Measurements from ENCODE around the gene ARSB. TPM values are rescaled to one million over a fixed set of nuclear protein-coding genes. Genes with fewer than 3 reads are reported as not detected.
A peak's percentile ranks its signal among the peaks of the same experiment; 100 is the strongest.

The ARSB gene
- total RNA-seq, 2 experiments from 2014 or later, result 7.6 to 8.0 TPM

DNA sequence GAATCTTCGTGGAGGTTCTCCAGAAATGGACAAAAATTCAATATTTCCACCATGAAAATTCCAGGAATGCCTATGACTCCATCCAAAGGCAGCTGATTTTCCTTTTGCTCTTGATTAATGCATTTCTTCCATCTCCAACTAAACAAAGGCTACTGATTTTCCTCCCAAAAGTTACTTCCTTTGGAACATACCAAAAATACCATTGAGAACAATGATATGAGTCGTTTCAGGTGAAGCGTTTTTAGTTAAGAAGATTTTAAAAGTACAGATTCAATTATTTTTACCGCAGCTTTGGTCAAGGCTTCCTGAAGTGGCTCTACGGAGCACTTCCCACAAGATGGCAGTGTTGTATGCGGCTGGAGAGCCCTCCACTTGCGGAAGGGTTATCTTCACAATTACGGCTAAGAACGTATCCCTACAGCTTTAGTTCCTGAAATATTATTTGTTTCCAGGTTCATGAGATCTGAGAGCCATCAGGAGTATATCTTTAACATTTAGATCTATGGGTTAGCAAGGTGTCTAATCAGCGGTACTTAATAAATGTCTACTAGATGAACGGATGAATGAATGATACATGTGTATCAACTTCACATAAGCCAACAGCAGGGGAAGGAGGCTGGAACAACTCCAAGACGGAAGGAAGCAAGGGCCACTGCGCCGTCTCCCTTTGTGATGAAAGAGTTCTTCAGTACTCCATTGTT is 35.9 kb upstream of the ARSB start:
- Mint-ChIP-seq H3K36me3 (ENCODE audit: low read depth) (no peaks in the 10 kb centered on the region), H3K4me1 (peaks cover 2% of the 10 kb centered on the region), H3K27ac (no peak overlapping the region), H3K4me3 (no peak overlapping the region), H3K27me3 (peaks cover 33% of the 10 kb centered on the region), H3K9me3 (ENCODE audit: low read depth) (no peaks in the 10 kb centered on the region)
- DNase-seq (peak; percentile 70), ATAC-seq (no peak)
- ChIA-PET CTCF (interaction anchor here (0.6 to 8.4 kb wide), 29 partner anchors 9 to 1083 kb away, joined by 3 to 299 read pairs (median 4); partner anchors contain the start of gene ARSB), POLR2A (no interaction called here)
- intact Hi-C loops (cut with DNase I, micrococcal nuclease), result loop anchor here (1.0 to 5.0 kb wide), 5 partner anchors 112 to 1062 kb away; no protein-coding TSS in a partner anchor

DNA sequence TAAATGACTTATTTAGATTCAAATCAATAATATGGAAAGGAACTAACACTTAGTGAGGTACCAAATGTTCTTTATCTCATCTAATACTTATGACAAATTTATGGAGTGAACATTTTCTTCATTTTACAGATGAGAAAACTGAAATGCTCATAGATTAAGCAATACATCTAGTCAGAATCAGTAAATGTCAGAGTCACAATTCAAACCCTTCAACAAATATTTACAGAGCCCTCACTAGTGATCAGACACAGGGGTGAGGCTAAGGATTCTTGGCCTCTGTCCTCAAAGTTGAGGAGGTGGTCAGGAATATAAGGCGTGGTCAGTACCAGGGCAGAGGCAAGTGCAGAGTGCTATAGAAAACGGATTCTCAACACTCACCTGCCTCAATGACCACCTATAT is 29.5 kb upstream of the ARSB start:
- DNase-seq (no peak), ATAC-seq (no peak)
- no peak overlapping the region for H3K27ac Mint-ChIP-seq
- ChIA-PET POLR2A (no interaction called here), CTCF (interaction anchor here (1.8 to 3.5 kb wide), 3 partner anchors 10 to 118 kb away, joined by 5 to 21 read pairs (median 7); no protein-coding TSS in a partner anchor)
- no peaks in the 10 kb centered on the region for H3K4me1 Mint-ChIP-seq
- H3K36me3 Mint-ChIP-seq (ENCODE audit: low read depth), result no peaks in the 10 kb centered on the region
- intact Hi-C loops (cut with DNase I, micrococcal nuclease), result no loop called here
- H3K4me3 Mint-ChIP-seq, result no peak overlapping the region
- peaks cover 16% of the 10 kb centered on the region for H3K27me3 Mint-ChIP-seq
- H3K9me3 Mint-ChIP-seq (ENCODE audit: low read depth), result peaks cover 6% of the 10 kb centered on the region

DNA sequence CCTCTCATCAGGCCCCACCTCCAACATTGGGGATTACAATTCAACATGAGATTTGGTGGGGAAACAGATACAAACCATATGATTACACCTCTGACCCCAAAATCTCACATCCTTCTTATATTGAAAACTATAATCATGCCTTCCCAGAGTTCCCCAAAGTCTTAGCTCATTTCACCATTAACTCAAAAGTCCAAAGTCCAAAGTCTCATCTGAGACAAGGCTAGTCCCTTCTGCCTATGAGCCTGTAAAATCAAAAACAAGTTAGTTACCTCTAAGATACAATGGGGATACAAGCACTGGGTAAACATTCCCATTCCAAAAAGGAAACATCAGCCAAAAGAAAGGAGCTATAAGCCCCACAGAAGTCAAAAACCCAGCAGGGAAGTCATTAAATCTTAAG is 26.8 kb upstream of the ARSB start:
- Mint-ChIP-seq H3K4me3 (no peak overlapping the region), H3K9me3 (ENCODE audit: low read depth) (peaks cover 6% of the 10 kb centered on the region), H3K27ac (no peak overlapping the region), H3K27me3 (peaks cover 10% of the 10 kb centered on the region), H3K36me3 (ENCODE audit: low read depth) (no peaks in the 10 kb centered on the region), H3K4me1 (no peaks in the 10 kb centered on the region)
- CTCF ChIA-PET, result interaction anchor here (0.6 to 6.6 kb wide), 2 partner anchors 10 to 103 kb away, joined by 3 to 61 read pairs; no protein-coding TSS in a partner anchor
- intact Hi-C loops (cut with DNase I, micrococcal nuclease), result no loop called here
- ATAC-seq (no peak), DNase-seq (no peak)
- POLR2A ChIA-PET, result no interaction called here

DNA sequence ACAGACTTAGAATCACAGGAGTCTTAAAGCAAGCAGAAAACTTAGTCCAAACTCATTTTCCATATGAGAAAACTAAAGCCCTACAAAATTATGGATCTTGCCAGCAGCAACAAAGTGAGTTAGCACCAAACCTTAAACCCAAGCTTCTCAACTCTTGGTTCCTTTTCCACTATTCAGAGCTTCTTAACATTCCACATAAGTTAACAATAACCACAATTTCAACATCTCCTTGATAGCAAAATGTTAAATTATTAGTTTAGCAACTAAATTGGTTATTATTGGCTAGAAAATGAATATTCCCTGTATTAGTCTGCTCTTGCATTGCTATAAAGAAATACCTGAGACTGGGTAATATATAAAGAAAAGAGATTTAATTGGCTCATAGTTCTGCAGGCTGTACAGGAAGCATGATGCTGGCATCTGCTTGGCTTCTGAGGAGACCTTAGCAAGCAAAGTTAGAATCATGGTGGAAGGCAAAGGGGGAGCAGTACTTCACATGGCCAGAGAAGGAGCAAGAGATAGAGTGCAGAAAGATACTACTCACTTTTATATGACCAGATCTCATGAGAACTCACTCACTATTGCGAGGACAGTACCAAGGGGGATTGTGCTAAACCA is 26.2 kb upstream of the ARSB start:
- peaks cover 10% of the 10 kb centered on the region for H3K27me3 Mint-ChIP-seq
- H3K4me3 Mint-ChIP-seq, result no peak overlapping the region
- H3K36me3 Mint-ChIP-seq (ENCODE audit: low read depth), result no peaks in the 10 kb centered on the region
- peaks cover 6% of the 10 kb centered on the region for H3K9me3 Mint-ChIP-seq (ENCODE audit: low read depth)
- DNase-seq (no peak), ATAC-seq (no peak)
- CTCF ChIA-PET, result interaction anchor here (0.6 to 6.6 kb wide), 3 partner anchors 11 to 112 kb away, joined by 3 to 61 read pairs (median 4); no protein-coding TSS in a partner anchor
- intact Hi-C loops (cut with DNase I, micrococcal nuclease), result no loop called here
- H3K27ac Mint-ChIP-seq, result no peak overlapping the region
- POLR2A ChIA-PET, result no interaction called here
- H3K4me1 Mint-ChIP-seq, result no peaks in the 10 kb centered on the region

DNA sequence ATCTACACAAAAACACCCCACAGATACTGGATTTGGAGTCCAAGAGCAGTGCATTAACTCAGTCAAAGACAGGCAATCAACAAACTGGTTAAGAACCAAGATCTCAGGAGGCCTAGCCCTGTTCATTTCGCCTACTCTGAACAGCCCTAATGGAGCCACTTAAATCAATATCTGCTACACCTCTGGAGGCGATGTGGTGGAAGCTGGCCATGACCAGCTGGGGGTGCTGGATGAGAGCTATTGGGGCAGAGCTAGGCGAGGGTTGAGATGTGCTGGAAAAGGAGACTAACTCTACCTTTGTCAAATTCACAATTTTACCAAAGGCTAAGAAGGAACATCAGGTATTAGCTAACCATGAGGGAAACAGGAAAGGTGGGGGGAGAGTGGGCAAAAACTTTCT is 23.3 kb upstream of the ARSB start:
- POLR2A ChIA-PET, result no interaction called here
- Mint-ChIP-seq H3K27me3 (peaks cover 10% of the 10 kb centered on the region), H3K4me1 (no peaks in the 10 kb centered on the region), H3K9me3 (ENCODE audit: low read depth) (peaks cover 6% of the 10 kb centered on the region), H3K4me3 (no peak overlapping the region), H3K36me3 (ENCODE audit: low read depth) (no peaks in the 10 kb centered on the region), H3K27ac (no peak overlapping the region)
- no peak for DNase-seq
- CTCF ChIA-PET, result interaction anchor here (1.1 to 6.6 kb wide), 2 partner anchors 14 to 124 kb away, joined by 5 to 61 read pairs; no protein-coding TSS in a partner anchor
- no peak for ATAC-seq
- intact Hi-C loops (cut with DNase I, micrococcal nuclease), result no loop called here

DNA sequence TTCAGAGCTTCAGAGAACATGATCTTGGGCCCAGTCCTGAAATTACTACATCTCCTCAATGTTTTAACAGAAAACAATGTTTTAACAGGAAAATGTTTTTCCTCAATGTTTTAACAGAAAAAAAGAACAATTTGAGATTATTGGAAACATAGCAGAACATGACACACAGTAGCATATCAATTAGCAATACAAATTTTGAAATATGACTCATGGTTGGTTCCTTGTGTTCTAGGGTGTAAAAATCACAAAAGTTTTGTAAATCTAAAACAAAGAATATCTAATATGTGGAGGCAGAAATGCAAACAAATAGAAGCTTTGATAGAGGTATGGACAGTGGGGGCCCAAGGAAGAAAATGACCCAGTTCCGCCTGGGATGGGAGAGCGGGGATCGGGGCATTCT is 22.8 kb upstream of the ARSB start:
- Mint-ChIP-seq H3K36me3 (ENCODE audit: low read depth) (no peaks in the 10 kb centered on the region), H3K4me3 (no peak overlapping the region), H3K4me1 (no peaks in the 10 kb centered on the region), H3K9me3 (ENCODE audit: low read depth) (peaks cover under 1% of the 10 kb centered on the region), H3K27ac (no peak overlapping the region), H3K27me3 (peaks cover 10% of the 10 kb centered on the region)
- ChIA-PET CTCF (interaction anchor here (1.1 to 6.6 kb wide), 2 partner anchors 14 to 125 kb away, joined by 5 to 61 read pairs; no protein-coding TSS in a partner anchor), POLR2A (no interaction called here)
- DNase-seq (no peak), ATAC-seq (no peak)
- intact Hi-C loops (cut with DNase I, micrococcal nuclease), result no loop called here

DNA sequence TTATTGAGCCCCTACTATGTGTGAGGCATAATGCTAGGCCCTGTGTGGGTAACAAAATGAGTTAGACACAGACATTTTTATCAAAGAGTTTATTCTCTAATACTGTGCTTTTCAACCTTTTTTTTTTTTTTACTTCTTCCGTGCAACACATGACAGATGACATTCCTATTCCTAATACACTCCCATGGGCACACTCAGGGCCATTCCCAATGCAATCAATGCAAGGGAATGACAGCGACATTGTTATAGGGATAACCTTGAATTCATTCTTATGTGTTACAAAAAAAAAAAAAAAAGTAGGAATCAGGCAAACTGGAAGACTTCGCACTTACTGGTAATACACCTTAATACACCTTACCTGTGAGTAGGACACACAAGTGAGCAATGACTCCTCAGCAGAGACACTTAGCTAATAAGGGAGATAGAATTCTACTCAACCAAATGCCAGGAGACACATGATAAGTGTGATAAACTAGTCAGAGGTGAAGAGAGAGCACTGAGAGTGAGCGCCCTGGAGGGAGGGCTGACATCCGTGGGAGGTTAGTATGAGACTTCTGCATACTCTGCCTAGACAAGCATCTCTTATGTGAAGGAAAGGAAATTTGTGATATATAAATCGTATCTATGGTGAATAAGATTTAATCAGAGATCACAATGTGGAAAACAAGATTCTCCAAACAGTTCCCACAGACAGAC is 21.0 kb upstream of the ARSB start:
- no peaks in the 10 kb centered on the region for H3K9me3 Mint-ChIP-seq (ENCODE audit: low read depth)
- no peak overlapping the region for H3K27ac Mint-ChIP-seq
- ChIA-PET CTCF (interaction anchor here (6.6 kb wide), 1 partner anchor 16 kb away, joined by 61 read pairs; no protein-coding TSS in a partner anchor), POLR2A (no interaction called here)
- peaks cover 12% of the 10 kb centered on the region for H3K27me3 Mint-ChIP-seq
- intact Hi-C loops (cut with DNase I, micrococcal nuclease), result no loop called here
- ATAC-seq (no peak), DNase-seq (no peak)
- H3K4me3 Mint-ChIP-seq, result no peak overlapping the region
- no peaks in the 10 kb centered on the region for H3K4me1 Mint-ChIP-seq
- H3K36me3 Mint-ChIP-seq (ENCODE audit: low read depth), result no peaks in the 10 kb centered on the region

DNA sequence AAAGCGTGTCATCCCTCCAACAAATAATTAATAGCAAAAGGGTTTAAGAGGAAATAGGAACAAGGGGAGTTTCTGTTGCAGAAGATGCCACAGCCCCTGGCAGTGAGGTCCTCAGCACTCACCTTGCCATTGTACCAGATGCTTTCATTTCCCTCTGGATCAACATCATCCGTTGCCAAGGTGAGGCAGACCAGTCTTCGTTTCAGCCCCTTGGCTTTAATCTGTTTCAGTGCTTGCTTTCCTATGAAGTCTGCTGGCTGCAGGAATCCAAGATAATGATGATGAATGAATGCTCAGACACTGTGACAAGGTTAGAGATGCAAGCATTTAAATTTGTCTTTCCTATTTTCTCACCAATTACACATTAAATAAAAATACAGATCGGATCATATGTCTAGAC is 20.0 kb upstream of the ARSB start:
- intact Hi-C loops (cut with DNase I, micrococcal nuclease), result no loop called here
- H3K4me3 Mint-ChIP-seq, result no peak overlapping the region
- no peaks in the 10 kb centered on the region for H3K9me3 Mint-ChIP-seq (ENCODE audit: low read depth)
- no peak overlapping the region for H3K27ac Mint-ChIP-seq
- H3K27me3 Mint-ChIP-seq, result peaks cover 12% of the 10 kb centered on the region
- POLR2A ChIA-PET, result no interaction called here
- no peaks in the 10 kb centered on the region for H3K4me1 Mint-ChIP-seq
- ATAC-seq (no peak), DNase-seq (no peak)
- no peaks in the 10 kb centered on the region for H3K36me3 Mint-ChIP-seq (ENCODE audit: low read depth)
- CTCF ChIA-PET, result no interaction called here

DNA sequence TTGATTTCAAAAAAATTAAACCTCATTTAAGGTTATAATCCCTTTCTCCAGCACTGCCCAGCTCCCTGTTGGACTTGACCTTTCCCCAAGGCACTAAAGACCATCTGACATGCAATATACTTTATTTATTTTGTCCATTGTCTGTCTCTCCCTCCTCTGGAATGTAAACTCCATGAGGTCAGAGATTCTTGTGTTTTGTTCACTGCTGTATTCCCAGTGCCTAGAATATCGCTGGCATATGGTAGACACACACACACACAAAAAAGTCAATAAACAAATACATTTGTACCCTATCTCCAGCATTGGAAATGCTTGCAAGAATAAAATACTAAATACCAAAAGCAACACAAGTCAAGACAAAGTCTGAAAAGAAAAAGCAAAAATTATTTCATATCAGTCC is 17.3 kb upstream of the ARSB start:
- H3K27ac Mint-ChIP-seq, result no peak overlapping the region
- H3K9me3 Mint-ChIP-seq (ENCODE audit: low read depth), result no peaks in the 10 kb centered on the region
- H3K27me3 Mint-ChIP-seq, result peaks cover 17% of the 10 kb centered on the region
- ATAC-seq, result no peak
- H3K4me1 Mint-ChIP-seq, result no peaks in the 10 kb centered on the region
- no peak for DNase-seq
- no peak overlapping the region for H3K4me3 Mint-ChIP-seq
- ChIA-PET CTCF (no interaction called here), POLR2A (no interaction called here)
- H3K36me3 Mint-ChIP-seq (ENCODE audit: low read depth), result no peaks in the 10 kb centered on the region
- intact Hi-C loops (cut with DNase I, micrococcal nuclease), result no loop called here

DNA sequence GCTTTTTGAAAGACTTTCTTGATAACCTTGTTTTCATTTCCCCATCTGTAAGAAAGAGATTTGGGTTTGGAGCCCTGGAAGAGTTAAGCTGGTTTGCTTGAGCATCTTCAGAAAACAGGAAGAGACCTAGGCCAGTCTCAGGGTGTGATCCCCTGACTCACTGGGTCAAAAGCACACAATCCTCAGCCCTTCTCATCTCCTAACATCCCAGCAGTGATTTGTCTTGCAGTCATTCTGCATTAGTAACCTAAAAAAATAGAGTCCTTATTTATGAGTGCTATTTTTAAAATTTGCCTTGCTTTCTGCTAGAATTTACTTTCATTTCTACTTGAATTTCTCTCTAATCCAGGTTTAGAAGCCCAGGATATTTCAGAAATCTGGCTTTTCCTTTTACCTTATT is 16.4 kb upstream of the ARSB start:
- Mint-ChIP-seq H3K4me3 (no peak overlapping the region), H3K4me1 (no peaks in the 10 kb centered on the region), H3K27ac (no peak overlapping the region), H3K9me3 (ENCODE audit: low read depth) (no peaks in the 10 kb centered on the region), H3K36me3 (ENCODE audit: low read depth) (no peaks in the 10 kb centered on the region), H3K27me3 (peaks cover 17% of the 10 kb centered on the region)
- POLR2A ChIA-PET, result no interaction called here
- CTCF ChIA-PET, result interaction anchor here (2.4 kb wide), 1 partner anchor 21 kb away, joined by 6 read pairs; no protein-coding TSS in a partner anchor
- ATAC-seq (no peak), DNase-seq (no peak)
- intact Hi-C loops (cut with DNase I, micrococcal nuclease), result no loop called here

DNA sequence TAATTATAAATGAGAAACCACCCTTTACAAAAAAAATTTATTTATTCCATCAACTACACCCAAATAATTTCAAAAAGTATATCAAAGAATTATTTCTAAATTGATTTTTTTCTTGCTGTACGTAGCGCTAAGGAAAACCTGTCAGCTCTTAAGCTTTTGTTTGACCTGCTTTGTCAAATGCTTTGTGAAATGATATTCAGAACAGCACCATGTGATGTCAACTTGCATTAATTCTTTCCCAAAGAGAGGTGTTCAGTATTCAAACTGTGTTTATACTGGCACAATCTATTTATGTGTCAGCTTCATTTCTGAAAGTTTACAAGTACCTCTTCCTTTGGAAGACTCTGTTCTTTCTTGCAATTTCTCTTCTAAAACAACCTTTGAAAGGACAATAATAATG is 12.0 kb upstream of the ARSB start:
- POLR2A ChIA-PET, result no interaction called here
- H3K9me3 Mint-ChIP-seq (ENCODE audit: low read depth), result no peaks in the 10 kb centered on the region
- H3K27me3 Mint-ChIP-seq, result peaks cover 7% of the 10 kb centered on the region
- H3K36me3 Mint-ChIP-seq (ENCODE audit: low read depth), result no peaks in the 10 kb centered on the region
- no peak overlapping the region for H3K4me3 Mint-ChIP-seq
- ATAC-seq (no peak), DNase-seq (no peak)
- no peak overlapping the region for H3K27ac Mint-ChIP-seq
- CTCF ChIA-PET, result interaction anchor here (0.7 kb wide), 1 partner anchor 36 kb away, joined by 3 read pairs; no protein-coding TSS in a partner anchor
- peaks cover 5% of the 10 kb centered on the region for H3K4me1 Mint-ChIP-seq
- intact Hi-C loops (cut with DNase I, micrococcal nuclease), result no loop called here

All from activated CD4-positive, alpha-beta T cell treated with anti-CD3 and anti-CD28 coated beads for 36 hours (primary cell).